CD4-positive, alpha-beta T cell (primary cell): ENCODE results near the gene DCUN1D1. TPM values are rescaled to one million over a fixed set of nuclear protein-coding genes. Genes with fewer than 3 reads are reported as not detected.

Source experiments
- ATAC-seq: fragments of 200-7000 bp; cut with Tn5 transposase; one replicate; pipeline ENCODE4 v1.10.0; 2022; ENCODE audit warnings: mild to moderate bottlenecking; ENCODE audit not compliant: poor library complexity
- CTCF ChIA-PET: fragments of 350-600 bp; sonication (Branson Sonifier 250); formaldehyde crosslinking; loops from one replicate; lab custom pipeline; 2021; ENCODE audit warnings: antibody characterized with exemption, inconsistent platforms; lab: Charles Lee
- POLR2A ChIA-PET: fragments of 350-600 bp; sonication (Branson Sonifier 250); formaldehyde crosslinking; loops from one replicate; lab custom pipeline; 2021; ENCODE audit warnings: antibody characterized with exemption, inconsistent platforms; lab: Charles Lee
- DNase-seq, 14 experiments: peaks; one replicate each; pipeline ENCODE4 v3.0.0-alpha.2; 2013 to 2020; ENCODE audit warnings: mixed read lengths in 2 of 14
- H3K27ac ChIP-seq, 2 donors: one replicate each; pipeline versions ENCODE4 v1.5.1 to v1.7.0; 2013; ENCODE audit warnings: low read length in 2 of 2, low read depth in 1 of 2, mild to moderate bottlenecking in 1 of 2
- H3K27me3 ChIP-seq, 2 experiments: 1 replicate in 1 of 2; 2 replicates in 1 of 2; pipeline versions ENCODE4 v1.6.1 to v1.7.0; 2013; ENCODE audit warnings: low read length in 2 of 2, control low read depth in 1 of 2, mild to moderate bottlenecking in 1 of 2, moderate library complexity in 1 of 2; ENCODE audit not compliant: insufficient read depth in 2 of 2, control insufficient read depth in 1 of 2
- H3K36me3 ChIP-seq: one replicate; pipeline ENCODE4 v1.6.1; 2013; ENCODE audit warnings: low read length, control low read depth; ENCODE audit not compliant: insufficient read depth
- H3K4me1 ChIP-seq: one replicate; pipeline ENCODE4 v1.6.1; 2013; ENCODE audit warnings: low read length, control low read depth; ENCODE audit not compliant: insufficient read depth
- H3K4me3 ChIP-seq: one replicate; pipeline ENCODE4 v1.5.1; 2013; ENCODE audit warnings: mild to moderate bottlenecking, low read length, moderate library complexity
- H3K9me3 ChIP-seq, 2 experiments: 1 replicate in 1 of 2; 2 replicates in 1 of 2; pipeline versions ENCODE4 v1.6.1 to v1.7.0; 2013; ENCODE audit warnings: low read length in 2 of 2, mild to moderate bottlenecking in 2 of 2, control low read depth in 1 of 2, moderate library complexity in 1 of 2; ENCODE audit not compliant: control insufficient read depth in 1 of 2, insufficient read depth in 1 of 2
- H3K27ac Mint-ChIP-seq: one replicate; pipeline ENCODE4 v1.8.0; 2020; ENCODE audit warnings: mixed read lengths
- H3K27me3 Mint-ChIP-seq: one replicate; pipeline ENCODE4 v1.8.0; 2021; ENCODE audit warnings: mixed read lengths
- H3K36me3 Mint-ChIP-seq: one replicate; pipeline ENCODE4 v1.8.0; 2021; ENCODE audit warnings: low read depth, mixed read lengths
- H3K4me1 Mint-ChIP-seq: one replicate; pipeline ENCODE4 v1.8.0; 2021; ENCODE audit warnings: low read depth, mixed read lengths
- H3K4me3 Mint-ChIP-seq: one replicate; pipeline ENCODE4 v1.8.0; 2020; ENCODE audit warnings: mild to moderate bottlenecking, mixed read lengths
- H3K9me3 Mint-ChIP-seq: one replicate; pipeline ENCODE4 v1.8.0; 2020; ENCODE audit warnings: mixed read lengths
- CTCF ChIP-seq: fragments of 200-600 bp; IDR thresholded peaks from one replicate; pipeline ENCODE4 v1.8.0; 2022; ENCODE audit warnings: antibody characterized with exemption, mild to moderate bottlenecking
- intact Hi-C, 2 experiments: fragments of 100-400 bp; cut with DNase I in 1 of 2; cut with micrococcal nuclease in 1 of 2; formaldehyde crosslinking; loops; one replicate each; pipeline versions ENCODE4 v1.15.1 to v1.9.0; 2023 to 2025; cut with DNase I, micrococcal nuclease
- total RNA-seq, 174 experiments: library from RNA in 2 of 174; stranded (reverse) in 2 of 174; gene quantifications; one replicate each; pipeline ENCODE4 v1.2.3 and lab custom pipeline; 2021 to 2026

Gene DCUN1D1
- total RNA-seq, 2 experiments from 2014 or later = 35.4 to 38.9 TPM

GRCh38 chr3:182908471-182908870 lies 71.9 kb downstream of the DCUN1D1 start:
- Mint-ChIP-seq H3K36me3 (peaks cover 42% of the 10 kb centered on the region), H3K4me3 (no peak overlapping the region), H3K4me1 (peaks cover 41% of the 10 kb centered on the region), H3K9me3 (no peaks in the 10 kb centered on the region), H3K27me3 (no peaks in the 10 kb centered on the region), H3K27ac (no peak overlapping the region)
- Histone ChIP-seq H3K4me3 (no peak overlapping the region), H3K36me3 (peaks cover 23% of the 10 kb centered on the region), H3K9me3 (no peaks in the 10 kb centered on the region), H3K27ac (no peak overlapping the region), H3K4me1 (peaks cover 17% of the 10 kb centered on the region), H3K27me3 (no peaks in the 10 kb centered on the region)
- TF ChIP-seq CTCF = no peak
- no peak for ATAC-seq
- intact Hi-C loops = loop anchor here (5.0 to 10.0 kb wide), 2 partner anchors 74 to 116 kb away; partner anchors contain the start of gene DCUN1D1 (in 1 of the 2)
- no peak for DNase-seq
- ChIA-PET CTCF (no interaction called here), POLR2A (interaction anchor here (0.5 kb wide), 1 partner anchor 26 kb away, joined by 3 read pairs; no protein-coding TSS in a partner anchor)

GRCh38 chr3:182906036-182906435 lies 74.3 kb downstream of the DCUN1D1 start:
- H3K27me3 Mint-ChIP-seq = no peaks in the 10 kb centered on the region
- POLR2A ChIA-PET = no interaction called here
- no peak overlapping the region for H3K4me3 Mint-ChIP-seq
- peaks cover 60% of the 10 kb centered on the region for H3K36me3 Mint-ChIP-seq
- H3K27ac Mint-ChIP-seq = no peak overlapping the region
- H3K9me3 ChIP-seq = no peaks in the 10 kb centered on the region
- CTCF ChIA-PET = no interaction called here
- H3K4me3 ChIP-seq = no peak overlapping the region
- peaks cover 7% of the 10 kb centered on the region for H3K4me1 ChIP-seq
- peaks cover 33% of the 10 kb centered on the region for H3K36me3 ChIP-seq
- ATAC-seq = no peak
- DNase-seq = no peak
- intact Hi-C loops = loop anchor here (5.0 to 10.0 kb wide), 2 partner anchors 76 to 119 kb away; partner anchors contain the start of gene DCUN1D1 (in 1 of the 2)
- no peaks in the 10 kb centered on the region for H3K27me3 ChIP-seq
- no peaks in the 10 kb centered on the region for H3K9me3 Mint-ChIP-seq
- H3K27ac ChIP-seq = no peak overlapping the region
- no peak for TF ChIP-seq CTCF
- H3K4me1 Mint-ChIP-seq = peaks cover 16% of the 10 kb centered on the region

GRCh38 chr3:182905623-182906022 lies 74.7 kb downstream of the DCUN1D1 start:
- Mint-ChIP-seq H3K4me1 (peaks cover 12% of the 10 kb centered on the region), H3K4me3 (no peak overlapping the region), H3K27me3 (no peaks in the 10 kb centered on the region), H3K36me3 (peaks cover 60% of the 10 kb centered on the region), H3K9me3 (no peaks in the 10 kb centered on the region), H3K27ac (peak overlapping the region; percentile 38)
- no peaks in the 10 kb centered on the region for H3K9me3 ChIP-seq
- peaks cover 33% of the 10 kb centered on the region for H3K36me3 ChIP-seq
- ChIA-PET CTCF (no interaction called here), POLR2A (no interaction called here)
- intact Hi-C loops = loop anchor here (5.0 to 10.0 kb wide), 2 partner anchors 77 to 119 kb away; partner anchors contain the start of gene DCUN1D1 (in 1 of the 2)
- peaks cover 5% of the 10 kb centered on the region for H3K4me1 ChIP-seq
- no peak for TF ChIP-seq CTCF
- H3K4me3 ChIP-seq = no peak overlapping the region
- no peak overlapping the region for H3K27ac ChIP-seq
- ATAC-seq = no peak
- no peaks in the 10 kb centered on the region for H3K27me3 ChIP-seq
- no peak for DNase-seq
